GM12891 (cell line): ENCODE data around the gene TRIM41.

ENCODE experiments used
- POLR2A ChIP-seq: IDR thresholded peaks from 2 replicates; pipeline ENCODE4 v1.6.1; 2011; ENCODE audit warnings: low read depth, low read length, control low read depth
- POLR2AphosphoS5 ChIP-seq: IDR thresholded peaks from 2 replicates; pipeline ENCODE4 v1.6.1; 2011; ENCODE audit warnings: low read depth, low read length, control low read depth
- SPI1 ChIP-seq: IDR thresholded peaks from 2 replicates; pipeline ENCODE4 v1.6.1; 2011; ENCODE audit warnings: low read depth, low read length, control low read depth
- TAF1 ChIP-seq: IDR thresholded peaks from 2 replicates; pipeline ENCODE4 v1.6.1; 2011; ENCODE audit warnings: low read depth, low read length, control low read depth

DNA sequence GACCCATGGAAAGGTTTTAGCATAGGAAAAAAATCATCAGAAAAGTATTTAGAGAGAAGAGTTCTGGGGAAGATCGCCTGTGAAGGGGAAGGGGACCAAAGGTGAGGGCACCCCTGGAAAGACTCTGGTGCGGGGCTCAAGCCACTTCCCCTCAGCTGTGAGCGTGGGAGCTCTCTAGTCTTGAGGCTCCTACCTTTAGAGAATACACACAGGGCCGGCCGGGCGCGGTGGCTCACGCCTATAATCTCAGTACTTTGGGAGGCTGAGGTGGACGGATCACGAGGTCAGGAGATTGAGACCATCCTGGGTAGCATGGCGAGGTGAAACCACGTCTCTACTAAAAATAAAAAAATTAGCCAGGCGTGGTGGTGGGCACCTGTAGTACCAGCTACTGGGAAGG, 6.9 kb downstream of the TRIM41 start:
- TF ChIP-seq POLR2A (no peak), TAF1 (no peak), POLR2AphosphoS5 (no peak), SPI1 (no peak)
